ENCODE measurements around the gene ITGA3.

- TF ChIP-seq CTCF (IDR thresholded peaks at IDR 0.05) (no peak), POLR2A (IDR thresholded peaks at IDR 0.05) (no peak)
Measured at GRCh38 chr17:50109207-50109606, 53.3 kb downstream of the ITGA3 start.
